Lung (tissue), 12 donors: ENCODE results near the gene KIAA1217. TPM values are rescaled to one million over a fixed set of nuclear protein-coding genes. Genes with fewer than 3 reads are reported as not detected.

Source experiments
- ATAC-seq: fragments of 200-7000 bp; cut with Tn5 transposase; one replicate; pipeline ENCODE4 v1.9.1; 2020; ENCODE audit warnings: moderate number of reproducible peaks; ENCODE audit not compliant: insufficient read depth, low FRiP score
- DNase-seq, 3 donors: peaks; one replicate each; pipeline ENCODE4 v3.0.0-alpha.2; 2013 to 2017
- H3K27ac ChIP-seq, 2 donors: one replicate each; pipeline ENCODE4 v1.5.1; 2013; ENCODE audit warnings: mild to moderate bottlenecking in 2 of 2, moderate library complexity in 2 of 2, control low read depth in 1 of 2, inconsistent platforms in 1 of 2, low read depth in 1 of 2, low read length in 1 of 2
- H3K27me3 ChIP-seq, 3 donors: one replicate each; pipeline ENCODE4 v1.5.1; 2013; ENCODE audit warnings: low read length in 2 of 3; ENCODE audit not compliant: control insufficient read depth in 3 of 3, insufficient read depth in 3 of 3
- H3K36me3 ChIP-seq, 4 donors: one replicate each; pipeline ENCODE4 v1.5.1; 2013; ENCODE audit warnings: low read length in 4 of 4, mild to moderate bottlenecking in 1 of 4, moderate library complexity in 1 of 4; ENCODE audit not compliant: control insufficient read depth in 4 of 4, insufficient read depth in 4 of 4
- H3K4me1 ChIP-seq, 5 donors: one replicate each; pipeline ENCODE4 v1.5.1; 2013; ENCODE audit warnings: low read length in 5 of 5, mild to moderate bottlenecking in 2 of 5, moderate library complexity in 1 of 5; ENCODE audit not compliant: control insufficient read depth in 5 of 5, insufficient read depth in 5 of 5
- H3K4me3 ChIP-seq: one replicate; pipeline ENCODE4 v1.5.1; 2013; ENCODE audit warnings: mild to moderate bottlenecking, control low read depth, moderate library complexity
- H3K9ac ChIP-seq, 2 donors: one replicate each; pipeline ENCODE4 v1.5.1; 2013; ENCODE audit warnings: low read length in 2 of 2, control low read depth in 1 of 2; ENCODE audit not compliant: insufficient read depth in 1 of 2
- H3K9me3 ChIP-seq, 4 donors: one replicate each; pipeline ENCODE4 v1.5.1; 2013; ENCODE audit warnings: low read length in 3 of 4, mild to moderate bottlenecking in 1 of 4, moderate library complexity in 1 of 4; ENCODE audit not compliant: control insufficient read depth in 4 of 4, insufficient read depth in 3 of 4
- CTCF ChIP-seq: IDR thresholded peaks from 2 replicates; pipeline ENCODE4 v1.5.1; 2012; ENCODE audit warnings: mild to moderate bottlenecking; ENCODE audit errors: control extremely low read depth, extremely low read depth
- WGBS, 2 donors: extraction: QIAGEN DNeasy Blood & Tissue Kit; methylation state at CpG; one replicate each; pipeline ENCODE4 v1.1.7; 2013; 5-methylcytosine and 5-hydroxymethylcytosine counted together
- polyA plus RNA-seq, 2 donors: library from polyadenylated mRNA; stranded (reverse); fragments of 200-250 nt; gene quantifications; one replicate each; pipeline ENCODE4 v1.2.1, GENCODE V29; 2013
- total RNA-seq, 2 donors: library from RNA; depleted of rRNA in 1 of 2; stranded (reverse); fragments of >200 nt in 1 of 2; gene quantifications; one replicate each; pipeline ENCODE4 v1.2.1, GENCODE V29; 2014 to 2021
- donor health status: control.
- donor health status: control.
- donor health status: Bipolar disorder and iron deficiency.
- donor health status: healthy.
- donor health status: DM: yes; HTN: yes; CAD: no.

The KIAA1217 gene
- total and polyA plus RNA-seq, 4 donors: 5.5 to 58.6 (median 24.1) TPM

GRCh38 chr10:24344279-24344678 is 135.3 kb downstream of the KIAA1217 start:
- DNase-seq: peak in 2 of 3 donors; percentile 42 to 60
- H3K27ac ChIP-seq: no peak overlapping the region
- no peaks in the 10 kb centered on the region for H3K9me3 ChIP-seq
- 20 to 28% methylated on average over 4 of the region's 4 CpGs for WGBS, 2 donors
- no peak for TF ChIP-seq CTCF
- ATAC-seq: peak; percentile 60
- no peaks in the 10 kb centered on the region for H3K27me3 ChIP-seq
- H3K36me3 ChIP-seq: no peaks in the 10 kb centered on the region
- peaks cover under 1 to 21% (median 11%) of the 10 kb centered on the region in 5 donors for H3K4me1 ChIP-seq
- H3K9ac ChIP-seq: no peak overlapping the region
- H3K4me3 ChIP-seq: no peak overlapping the region

GRCh38 chr10:24344695-24345463 is 135.9 kb downstream of the KIAA1217 start:
- Histone ChIP-seq H3K4me1 (peaks cover 2 to 26% (median 12%) of the 10 kb centered on the region in 5 donors), H3K4me3 (no peak overlapping the region), H3K27me3 (no peaks in the 10 kb centered on the region), H3K9me3 (no peaks in the 10 kb centered on the region), H3K27ac (peak overlapping the region in 1 of 2 donors; percentile 65), H3K9ac (no peak overlapping the region), H3K36me3 (no peaks in the 10 kb centered on the region)
- TF ChIP-seq CTCF: no peak
- DNase-seq: no peak
- 82 to 84% methylated on average over 7 of the region's 7 CpGs for WGBS, 2 donors
- ATAC-seq: no peak

GRCh38 chr10:24346877-24347519 is 138.1 kb downstream of the KIAA1217 start:
- 58 to 75% methylated on average over 5 of the region's 5 CpGs for WGBS, 2 donors
- H3K9ac ChIP-seq: no peak overlapping the region
- no peaks in the 10 kb centered on the region for H3K36me3 ChIP-seq
- H3K4me1 ChIP-seq: peaks cover 2 to 31% (median 11%) of the 10 kb centered on the region in 5 donors
- H3K9me3 ChIP-seq: no peaks in the 10 kb centered on the region
- ATAC-seq (peak; percentile 7), DNase-seq (peak; percentile 21 to 77 (median 48))
- H3K27me3 ChIP-seq: no peaks in the 10 kb centered on the region
- no peak overlapping the region for H3K27ac ChIP-seq
- H3K4me3 ChIP-seq: no peak overlapping the region
- TF ChIP-seq CTCF: no peak
